Lower leg skin (tissue), 3 donors: ENCODE results near the gene CCDC82.

ENCODE experiments used
- POLR2A ChIP-seq, 2 donors: fragments of 450-650 bp; IDR thresholded peaks; one replicate each; pipeline ENCODE4 v1.6.1; 2016 to 2017; ENCODE audit warnings: antibody characterized with exemption in 2 of 2, mild to moderate bottlenecking in 1 of 2, moderate library complexity in 1 of 2
- TF ChIP-seq, protein P1 (sequence below), 3 donors: fragments of 450-650 bp; IDR thresholded peaks; one replicate each; pipeline ENCODE4 v1.5.1; 2016; ENCODE audit warnings: antibody characterized with exemption in 3 of 3, mild to moderate bottlenecking in 3 of 3, moderate library complexity in 2 of 3

DNA sequence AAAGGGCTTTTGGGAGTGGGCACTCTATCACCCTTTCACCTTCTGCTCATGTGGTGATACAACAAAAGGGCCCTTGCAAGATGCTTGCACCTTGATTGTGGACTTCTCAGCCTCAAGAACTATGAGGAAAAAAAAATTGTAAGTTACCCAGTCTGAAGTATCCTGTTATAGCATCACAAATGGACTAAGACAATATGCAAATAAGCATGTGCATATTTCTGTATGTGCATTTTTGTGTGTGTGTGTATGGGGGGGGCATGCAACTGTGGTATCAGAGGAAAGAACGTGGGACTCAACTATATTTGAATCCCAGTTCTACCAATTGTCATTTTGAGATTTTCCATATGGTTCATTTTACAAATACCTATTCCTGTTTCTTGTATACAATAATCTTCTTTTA lies 11.0 kb upstream of the CCDC82 start:
- TF ChIP-seq, protein P1, sequence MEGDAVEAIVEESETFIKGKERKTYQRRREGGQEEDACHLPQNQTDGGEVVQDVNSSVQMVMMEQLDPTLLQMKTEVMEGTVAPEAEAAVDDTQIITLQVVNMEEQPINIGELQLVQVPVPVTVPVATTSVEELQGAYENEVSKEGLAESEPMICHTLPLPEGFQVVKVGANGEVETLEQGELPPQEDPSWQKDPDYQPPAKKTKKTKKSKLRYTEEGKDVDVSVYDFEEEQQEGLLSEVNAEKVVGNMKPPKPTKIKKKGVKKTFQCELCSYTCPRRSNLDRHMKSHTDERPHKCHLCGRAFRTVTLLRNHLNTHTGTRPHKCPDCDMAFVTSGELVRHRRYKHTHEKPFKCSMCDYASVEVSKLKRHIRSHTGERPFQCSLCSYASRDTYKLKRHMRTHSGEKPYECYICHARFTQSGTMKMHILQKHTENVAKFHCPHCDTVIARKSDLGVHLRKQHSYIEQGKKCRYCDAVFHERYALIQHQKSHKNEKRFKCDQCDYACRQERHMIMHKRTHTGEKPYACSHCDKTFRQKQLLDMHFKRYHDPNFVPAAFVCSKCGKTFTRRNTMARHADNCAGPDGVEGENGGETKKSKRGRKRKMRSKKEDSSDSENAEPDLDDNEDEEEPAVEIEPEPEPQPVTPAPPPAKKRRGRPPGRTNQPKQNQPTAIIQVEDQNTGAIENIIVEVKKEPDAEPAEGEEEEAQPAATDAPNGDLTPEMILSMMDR (IDR thresholded peaks at IDR 0.05) = no peak
- no peak for TF ChIP-seq POLR2A (IDR thresholded peaks at IDR 0.05)
